GM12874 (cell line): ENCODE measurements around the gene PSMD3.

Experiments
- CTCF ChIP-seq: IDR thresholded peaks from 2 replicates; pipeline ENCODE4 v1.5.1; 2011; ENCODE audit warnings: low read depth, mild to moderate bottlenecking, control low read depth, low read length, moderate library complexity; ENCODE audit not compliant: insufficient read depth

The PSMD3 gene

GRCh38 chr17:39972271-39972670 lies 8.3 kb upstream of the PSMD3 start:
- TF ChIP-seq CTCF = no peak

- no peak for TF ChIP-seq CTCF
Observed at GRCh38 chr17:39973496-39973895, 7.1 kb upstream of the PSMD3 start.

GRCh38 chr17:39974433-39974832 lies 6.2 kb upstream of the PSMD3 start:
- no peak for TF ChIP-seq CTCF

GRCh38 chr17:39975801-39976200 lies 4.8 kb upstream of the PSMD3 start:
- no peak for TF ChIP-seq CTCF

- no peak for TF ChIP-seq CTCF
Observed at GRCh38 chr17:39979016-39979670, 1.5 kb upstream of the PSMD3 start.

- 0 out of 2 replicates have a peak, but pooled peaks have one; percentile 15 for TF ChIP-seq CTCF
Observed at GRCh38 chr17:39979893-39980350, 685 bp upstream of the PSMD3 start.

- no peak for TF ChIP-seq CTCF
Observed at GRCh38 chr17:39981207-39981741, 667 bp downstream of the PSMD3 start.
